Measurements from ENCODE around the gene OR52I2.

Gene OR52I2

DNA sequence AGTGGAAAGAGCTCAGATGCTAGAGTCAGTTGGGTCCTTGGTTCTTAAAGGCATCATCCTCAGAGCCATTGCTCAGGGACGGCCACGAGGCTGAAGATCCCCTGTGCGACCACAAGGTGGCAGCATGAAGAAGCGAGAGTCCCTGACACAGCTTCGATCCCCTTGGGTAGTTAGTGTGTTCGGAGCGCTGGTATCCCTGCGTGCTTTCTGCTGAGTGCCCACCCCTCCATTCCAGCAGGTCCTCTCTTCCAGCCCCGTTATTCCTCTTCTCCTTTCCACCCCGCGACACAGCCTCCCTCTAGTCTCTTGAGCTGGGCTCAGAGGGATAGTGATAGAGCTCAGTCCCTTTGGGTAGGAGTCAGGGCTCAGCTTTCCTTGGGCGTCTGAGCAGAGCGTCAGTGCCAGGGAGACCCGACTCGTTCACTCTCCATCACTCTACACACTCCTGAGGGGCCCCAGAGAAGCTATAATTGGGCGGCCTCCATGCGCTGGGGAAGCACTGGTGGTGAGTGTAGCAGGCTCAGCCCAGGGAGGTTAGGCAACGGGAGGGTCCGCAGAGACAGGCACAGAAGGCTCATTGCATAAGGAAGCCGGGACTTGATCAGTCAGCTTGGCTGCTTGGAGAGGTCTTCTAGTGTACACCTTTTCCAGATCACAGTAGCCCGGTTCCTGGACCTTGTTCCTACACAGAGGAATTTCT lies 55.6 kb downstream of the OR52I2 start, which contains the start of gene OR51D1:
OR51D1 (plus strand) TSS at position 516 of the 700 bp plus-strand sequence. CDS start 2,314 bp downstream, outside the sequence.
- Mint-ChIP-seq H3K36me3 (ENCODE audit: low read depth) (no peaks in the 10 kb centered on the region), H3K4me1 (ENCODE audit: low read depth) (no peaks in the 10 kb centered on the region), H3K27ac (no peak within 1 kb of the TSS), H3K9me3 (no peaks in the 10 kb centered on the region), H3K27me3 (ENCODE audit: low read depth) (no peaks in the 10 kb centered on the region), H3K4me3 (no peak within 1 kb of the TSS)

GRCh38 chr11:4637662-4638047 lies 56.1 kb downstream of the OR52I2 start:
- no peak overlapping the region for H3K27ac Mint-ChIP-seq
- H3K4me3 Mint-ChIP-seq = no peak overlapping the region
- no peaks in the 10 kb centered on the region for H3K27me3 Mint-ChIP-seq (ENCODE audit: low read depth)
- H3K36me3 Mint-ChIP-seq (ENCODE audit: low read depth) = no peaks in the 10 kb centered on the region
- H3K4me1 Mint-ChIP-seq (ENCODE audit: low read depth) = no peaks in the 10 kb centered on the region
- H3K9me3 Mint-ChIP-seq = no peaks in the 10 kb centered on the region

GRCh38 chr11:4639931-4640330 lies 58.4 kb downstream of the OR52I2 start:
- Mint-ChIP-seq H3K4me3 (no peak overlapping the region), H3K4me1 (ENCODE audit: low read depth) (no peaks in the 10 kb centered on the region), H3K9me3 (no peaks in the 10 kb centered on the region), H3K36me3 (ENCODE audit: low read depth) (no peaks in the 10 kb centered on the region), H3K27me3 (ENCODE audit: low read depth) (no peaks in the 10 kb centered on the region), H3K27ac (no peak overlapping the region)

GRCh38 chr11:4641501-4641900 lies 60.0 kb downstream of the OR52I2 start:
- Mint-ChIP-seq H3K36me3 (ENCODE audit: low read depth) (no peaks in the 10 kb centered on the region), H3K9me3 (no peaks in the 10 kb centered on the region), H3K27me3 (ENCODE audit: low read depth) (no peaks in the 10 kb centered on the region), H3K27ac (no peak overlapping the region), H3K4me1 (ENCODE audit: low read depth) (no peaks in the 10 kb centered on the region), H3K4me3 (no peak overlapping the region)

DNA sequence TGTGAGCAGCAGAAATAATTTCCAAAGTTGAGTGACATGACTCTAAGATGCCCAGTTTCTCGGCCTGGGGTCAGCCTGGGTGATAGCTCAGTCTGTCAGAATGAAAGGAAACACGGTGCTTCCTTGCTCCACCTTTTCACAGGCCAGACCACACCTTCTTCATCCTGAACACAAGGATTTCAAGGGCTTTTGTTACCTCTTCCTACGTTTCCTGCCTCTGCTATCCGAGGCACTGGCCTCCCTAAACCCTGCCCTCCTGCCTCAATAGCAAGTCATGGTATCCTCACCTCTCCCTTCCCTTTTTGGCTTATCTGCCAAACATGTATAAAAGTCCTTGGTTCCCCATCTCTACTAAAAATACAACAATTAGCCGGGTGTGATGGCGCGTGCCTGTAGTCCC lies 60.5 kb downstream of the OR52I2 start:
- H3K9me3 Mint-ChIP-seq = no peaks in the 10 kb centered on the region
- no peaks in the 10 kb centered on the region for H3K27me3 Mint-ChIP-seq (ENCODE audit: low read depth)
- no peaks in the 10 kb centered on the region for H3K36me3 Mint-ChIP-seq (ENCODE audit: low read depth)
- no peak overlapping the region for H3K27ac Mint-ChIP-seq
- H3K4me3 Mint-ChIP-seq = no peak overlapping the region
- no peaks in the 10 kb centered on the region for H3K4me1 Mint-ChIP-seq (ENCODE audit: low read depth)
